ENCODE data around the gene GLP1R. TPM values are rescaled to one million over a fixed set of nuclear protein-coding genes. Genes with fewer than 3 reads are reported as not detected.

Gene GLP1R
- total and polyA plus RNA-seq, 8 donors: 0.05 to 9.0 (median 1.9) TPM; not detected in 4

DNA sequence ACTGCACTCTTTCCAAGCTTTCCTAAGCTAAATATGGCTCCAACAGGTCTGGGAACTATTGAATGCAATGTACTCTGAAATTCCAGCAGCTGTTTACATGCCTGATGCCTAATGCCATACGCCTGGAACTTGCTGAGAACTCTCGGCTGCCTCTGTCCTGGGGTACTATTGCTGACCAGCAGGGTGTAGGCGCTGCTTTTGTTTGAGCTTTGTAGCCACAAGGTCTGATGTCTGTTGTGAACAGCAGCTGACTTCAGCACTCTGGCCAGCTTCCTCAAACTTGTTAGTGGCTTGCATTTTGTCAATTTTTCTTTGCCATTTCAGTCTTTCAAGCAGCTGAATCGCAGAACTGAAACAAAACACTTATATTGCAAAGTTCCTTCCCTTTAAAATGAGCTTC, 39.8 kb downstream of the GLP1R start:
- H3K36me3 ChIP-seq: no peaks in the 10 kb centered on the region
- peaks cover 0 to 61% (median 7%) of the 10 kb centered on the region in 3 donors for H3K27me3 ChIP-seq
- peak overlapping the region in 1 of 5 donors; percentile 58 for H3K27ac ChIP-seq
- peak in 1 of 2 donors; percentile 92 for DNase-seq
- H3K9me3 ChIP-seq: no peaks in the 10 kb centered on the region
- no peak overlapping the region for H3K4me3 ChIP-seq
- peaks cover 0 to 18% (median 5%) of the 10 kb centered on the region in 4 donors for H3K4me1 ChIP-seq
- TF ChIP-seq POLR2AphosphoS5 (IDR thresholded peaks at IDR 0.05) (peak in 1 of 3 donors; percentile 2), EP300 (IDR thresholded peaks at IDR 0.05) (no peak), POLR2A (IDR thresholded peaks at IDR 0.05) (no peak)
- TF ChIP-seq, protein P1, sequence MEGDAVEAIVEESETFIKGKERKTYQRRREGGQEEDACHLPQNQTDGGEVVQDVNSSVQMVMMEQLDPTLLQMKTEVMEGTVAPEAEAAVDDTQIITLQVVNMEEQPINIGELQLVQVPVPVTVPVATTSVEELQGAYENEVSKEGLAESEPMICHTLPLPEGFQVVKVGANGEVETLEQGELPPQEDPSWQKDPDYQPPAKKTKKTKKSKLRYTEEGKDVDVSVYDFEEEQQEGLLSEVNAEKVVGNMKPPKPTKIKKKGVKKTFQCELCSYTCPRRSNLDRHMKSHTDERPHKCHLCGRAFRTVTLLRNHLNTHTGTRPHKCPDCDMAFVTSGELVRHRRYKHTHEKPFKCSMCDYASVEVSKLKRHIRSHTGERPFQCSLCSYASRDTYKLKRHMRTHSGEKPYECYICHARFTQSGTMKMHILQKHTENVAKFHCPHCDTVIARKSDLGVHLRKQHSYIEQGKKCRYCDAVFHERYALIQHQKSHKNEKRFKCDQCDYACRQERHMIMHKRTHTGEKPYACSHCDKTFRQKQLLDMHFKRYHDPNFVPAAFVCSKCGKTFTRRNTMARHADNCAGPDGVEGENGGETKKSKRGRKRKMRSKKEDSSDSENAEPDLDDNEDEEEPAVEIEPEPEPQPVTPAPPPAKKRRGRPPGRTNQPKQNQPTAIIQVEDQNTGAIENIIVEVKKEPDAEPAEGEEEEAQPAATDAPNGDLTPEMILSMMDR (IDR thresholded peaks at IDR 0.05): peak in 5 of 7 experiments; percentile 15 to 41 (median 23)
- intact Hi-C loops (cut with DNase I; ENCODE audit: low total_unique reads): no loop called here
- WGBS, 5 donors: 11 to 16% (median 12%) methylated on average over 4 of the region's 4 CpGs

DNA sequence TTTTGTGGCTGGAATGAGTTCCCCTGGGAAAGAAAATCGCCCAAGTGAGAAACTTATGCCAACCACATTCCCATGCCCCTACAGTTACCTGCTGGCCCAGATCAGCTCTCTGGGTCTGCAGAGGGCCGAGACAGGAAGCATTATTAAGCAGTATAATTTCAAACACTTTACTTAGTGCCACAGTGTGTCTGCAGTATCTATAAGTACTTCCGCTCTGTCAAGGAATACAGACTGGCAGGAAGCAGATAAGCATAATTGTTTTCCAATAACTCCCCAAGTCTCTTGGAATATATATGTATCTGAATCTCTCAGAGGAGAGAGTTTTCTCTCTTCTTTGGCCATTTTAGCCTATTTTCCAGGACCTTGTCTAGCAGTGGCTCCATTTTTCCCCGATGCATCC, 41.5 kb downstream of the GLP1R start:
- H3K36me3 ChIP-seq: no peaks in the 10 kb centered on the region
- no peak for DNase-seq
- no peak overlapping the region for H3K27ac ChIP-seq
- no peak overlapping the region for H3K4me3 ChIP-seq
- WGBS, 5 donors: 69 to 83% (median 75%) methylated on average over 4 of the region's 4 CpGs
- H3K9me3 ChIP-seq: no peaks in the 10 kb centered on the region
- peaks cover 0 to 18% (median 5%) of the 10 kb centered on the region in 4 donors for H3K4me1 ChIP-seq
- TF ChIP-seq POLR2A (IDR thresholded peaks at IDR 0.05): no peak
- no peak for TF ChIP-seq POLR2AphosphoS5 (IDR thresholded peaks at IDR 0.05)
- H3K27me3 ChIP-seq: peaks cover 0 to 46% (median 7%) of the 10 kb centered on the region in 3 donors
- intact Hi-C loops (cut with DNase I; ENCODE audit: low total_unique reads): no loop called here

DNA sequence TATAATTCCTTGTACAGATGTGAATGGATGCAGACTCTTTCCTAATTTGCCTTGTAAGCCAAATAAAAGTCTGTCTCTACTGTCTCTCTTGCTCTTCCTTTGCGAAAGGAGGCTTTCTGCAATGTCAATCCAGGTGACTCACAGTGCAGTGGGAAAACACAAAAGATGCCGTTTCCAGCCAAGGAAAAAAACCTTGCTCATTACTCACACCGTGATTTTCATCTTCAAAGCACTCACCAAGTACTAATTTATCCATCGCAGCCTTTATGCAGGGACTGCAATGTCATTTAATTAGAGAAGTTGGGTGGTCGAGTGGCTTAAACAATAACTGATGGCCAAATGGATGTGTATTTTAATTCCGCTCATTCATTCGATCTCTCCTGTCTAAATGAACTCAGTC, 42.6 kb downstream of the GLP1R start:
- Histone ChIP-seq H3K27ac (no peak overlapping the region), H3K27me3 (peaks cover 0 to 40% (median 6%) of the 10 kb centered on the region in 3 donors), H3K4me1 (peaks cover 0 to 18% (median 5%) of the 10 kb centered on the region in 4 donors), H3K36me3 (no peaks in the 10 kb centered on the region), H3K4me3 (no peak overlapping the region), H3K9me3 (no peaks in the 10 kb centered on the region)
- intact Hi-C loops (cut with DNase I; ENCODE audit: low total_unique reads): no loop called here
- no peak for DNase-seq
- WGBS, 5 donors: 78 to 85% (median 79%) methylated on average over 7 of the region's 7 CpGs
- TF ChIP-seq, protein P1 (IDR thresholded peaks at IDR 0.05): no peak
- TF ChIP-seq EP300 (IDR thresholded peaks at IDR 0.05): no peak
- no peak for TF ChIP-seq POLR2AphosphoS5 (IDR thresholded peaks at IDR 0.05)
- no peak for TF ChIP-seq POLR2A (IDR thresholded peaks at IDR 0.05)

DNA sequence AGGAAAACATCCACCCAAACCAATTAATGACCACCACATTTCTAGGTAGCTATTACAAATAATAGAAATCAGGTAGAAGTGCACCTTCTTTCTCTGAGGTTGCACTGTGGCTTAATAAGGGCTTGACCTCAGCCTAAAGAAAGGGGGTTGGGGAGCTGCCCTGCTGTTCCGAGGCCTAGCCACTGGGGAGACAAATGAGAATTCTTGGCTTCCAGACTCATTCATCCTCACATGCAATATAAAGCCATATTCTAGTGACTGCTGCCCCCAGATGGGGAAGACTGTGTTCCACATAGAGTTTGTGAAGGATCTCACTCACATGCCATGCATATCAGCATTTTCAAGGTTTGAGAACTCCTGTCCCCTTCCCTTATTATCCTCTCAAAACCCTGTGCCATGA, 43.5 kb downstream of the GLP1R start:
- H3K27me3 ChIP-seq: peaks cover 0 to 35% (median 3%) of the 10 kb centered on the region in 3 donors
- no peak overlapping the region for H3K4me3 ChIP-seq
- H3K9me3 ChIP-seq: no peaks in the 10 kb centered on the region
- H3K27ac ChIP-seq: no peak overlapping the region
- peaks cover 0 to 18% (median 5%) of the 10 kb centered on the region in 4 donors for H3K4me1 ChIP-seq
- intact Hi-C loops (cut with DNase I; ENCODE audit: low total_unique reads): no loop called here
- H3K36me3 ChIP-seq: no peaks in the 10 kb centered on the region
- DNase-seq: peak in 1 of 2 donors; percentile 57
- TF ChIP-seq POLR2AphosphoS5 (IDR thresholded peaks at IDR 0.05): no peak
- TF ChIP-seq POLR2A (IDR thresholded peaks at IDR 0.05): no peak
- TF ChIP-seq, protein P1 (IDR thresholded peaks at IDR 0.05): no peak
- no peak for TF ChIP-seq EP300 (IDR thresholded peaks at IDR 0.05)
- 31 to 50% (median 47%) methylated on average over 1 of the region's 1 CpG for WGBS, 5 donors

DNA sequence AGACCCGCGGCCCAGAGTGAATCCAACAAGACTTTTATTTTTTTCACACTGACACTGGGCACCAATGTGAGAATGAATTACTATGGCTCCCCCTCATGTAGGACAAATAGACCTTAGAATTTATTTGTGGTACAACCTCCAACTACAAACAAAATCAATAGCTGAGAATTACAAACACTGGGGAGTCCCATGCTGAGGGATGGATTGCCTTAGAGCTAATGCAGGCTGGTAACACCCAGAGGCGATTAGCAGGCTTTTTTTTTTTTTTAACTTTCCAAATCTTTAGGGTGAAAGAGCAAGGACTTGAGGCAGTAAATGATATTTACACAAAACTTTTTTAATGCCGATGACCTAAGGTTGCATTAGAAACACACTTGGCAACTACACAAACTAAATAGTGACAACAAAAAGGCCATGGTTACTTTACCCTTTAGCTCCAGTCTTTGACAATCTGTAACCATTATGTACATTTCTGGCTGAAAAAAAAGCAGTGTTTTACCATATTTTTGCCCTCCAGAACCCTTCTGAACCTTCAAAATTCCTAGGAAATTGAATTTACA, 44.6 kb downstream of the GLP1R start:
- H3K9me3 ChIP-seq: no peaks in the 10 kb centered on the region
- TF ChIP-seq EP300 (IDR thresholded peaks at IDR 0.05) (no peak), POLR2A (IDR thresholded peaks at IDR 0.05) (no peak), POLR2AphosphoS5 (IDR thresholded peaks at IDR 0.05) (no peak)
- TF ChIP-seq, protein P1 (IDR thresholded peaks at IDR 0.05): no peak
- H3K4me3 ChIP-seq: no peak overlapping the region
- H3K36me3 ChIP-seq: no peaks in the 10 kb centered on the region
- WGBS, 5 donors: 40 to 62% (median 55%) methylated on average over 4 of the region's 4 CpGs
- intact Hi-C loops (cut with DNase I; ENCODE audit: low total_unique reads): no loop called here
- no peak overlapping the region for H3K27ac ChIP-seq
- H3K4me1 ChIP-seq: peaks cover 0 to 12% (median 3%) of the 10 kb centered on the region in 4 donors
- no peak for DNase-seq
- peaks cover 0 to 24% (median 0%) of the 10 kb centered on the region in 3 donors for H3K27me3 ChIP-seq

Measured in stomach (tissue), 9 donors.